HG02943 (cell line): Measurements from ENCODE around the gene CNNM2.
"Not testable (repeated sequence)": the region's sequence is repeated elsewhere in the genome, so short reads cannot be mapped to it uniquely, and the experiment has no call there.

Experiments
- ATAC-seq: cut with Tn5 transposase; IDR thresholded peaks from one replicate; pipeline ENCODE4 v1.9.1; 2021; ENCODE audit warnings: mild to moderate bottlenecking, low read depth, moderate library complexity; ENCODE audit not compliant: unreplicated experiment

Gene CNNM2

DNA sequence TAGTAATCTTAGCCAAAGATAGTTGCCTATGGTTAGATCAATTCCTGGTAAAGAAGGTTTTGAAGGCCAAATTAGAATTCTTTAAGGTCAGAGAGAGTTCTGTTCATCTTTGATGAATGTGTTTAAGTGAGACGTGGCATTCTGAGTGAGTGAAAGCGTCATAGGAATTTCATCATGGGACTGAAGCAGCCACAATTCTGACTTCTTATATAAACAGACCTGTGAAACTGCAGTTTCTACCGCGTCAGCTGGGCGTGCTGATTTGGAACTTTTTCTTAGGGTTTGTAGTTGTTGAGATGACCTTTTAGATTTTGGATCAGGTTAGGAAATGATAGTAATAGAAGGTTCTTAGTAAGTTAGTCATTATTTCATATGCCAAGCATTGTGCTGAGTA, 103.8 kb downstream of the CNNM2 start:
- ATAC-seq: no peak

DNA sequence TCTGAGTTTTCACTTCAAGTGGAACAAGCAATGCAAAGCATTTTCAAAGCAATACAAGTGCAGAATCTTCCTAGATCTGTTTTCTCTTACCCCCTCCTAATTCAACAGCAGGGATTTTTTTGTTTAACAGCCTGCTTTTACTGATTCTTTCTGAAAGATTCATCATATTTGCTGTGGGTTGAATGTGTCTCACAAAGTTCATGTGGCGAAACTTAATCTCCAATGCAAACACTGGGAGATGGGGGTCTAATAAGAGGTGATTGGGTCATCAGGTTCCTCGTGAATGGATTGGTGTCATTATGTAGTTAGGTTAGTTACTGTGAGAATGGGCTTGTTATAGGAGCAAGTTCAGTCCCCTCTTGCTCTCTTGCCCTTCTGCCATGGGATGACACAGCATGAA, 107.6 kb downstream of the CNNM2 start:
- ATAC-seq: no peak

DNA sequence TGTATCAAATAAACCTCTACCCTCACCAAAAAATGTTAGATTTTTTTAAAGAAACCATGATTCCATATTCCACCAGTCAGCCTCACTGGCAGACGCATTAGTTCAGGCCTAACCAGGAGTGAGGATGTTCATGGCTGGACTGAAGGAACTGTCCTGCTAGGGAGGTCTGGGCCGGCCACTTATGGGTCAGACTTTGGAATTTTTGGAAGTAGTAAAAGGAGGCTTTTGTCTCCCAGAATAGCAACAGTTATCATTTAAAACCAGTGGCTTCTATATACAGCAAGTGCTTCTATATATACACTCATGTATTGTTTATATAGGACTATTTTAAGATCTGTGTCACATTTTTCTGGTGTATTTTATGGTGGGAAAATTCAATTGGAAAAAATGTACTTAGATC, 120.5 kb downstream of the CNNM2 start:
- no peak for ATAC-seq

DNA sequence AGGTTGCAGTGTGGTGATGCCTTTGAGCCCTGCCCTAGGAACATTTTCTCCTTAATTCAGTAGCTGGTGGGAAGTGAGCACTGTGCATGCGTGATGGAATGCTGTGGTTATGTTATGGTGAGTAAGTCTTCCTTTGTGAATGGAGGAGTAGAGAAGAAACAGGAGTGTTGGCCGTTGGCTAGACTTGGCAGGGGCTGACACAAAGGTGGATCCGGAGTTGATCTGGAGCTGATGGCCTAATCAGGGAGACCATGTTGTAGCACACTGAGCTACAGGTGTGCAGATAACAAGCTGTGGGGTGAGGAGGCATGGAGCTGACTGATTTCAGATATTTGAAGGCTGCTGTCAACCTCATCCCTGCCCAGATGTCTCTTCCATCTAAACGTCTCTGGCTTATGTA, 122.3 kb downstream of the CNNM2 start:
- no peak for ATAC-seq

DNA sequence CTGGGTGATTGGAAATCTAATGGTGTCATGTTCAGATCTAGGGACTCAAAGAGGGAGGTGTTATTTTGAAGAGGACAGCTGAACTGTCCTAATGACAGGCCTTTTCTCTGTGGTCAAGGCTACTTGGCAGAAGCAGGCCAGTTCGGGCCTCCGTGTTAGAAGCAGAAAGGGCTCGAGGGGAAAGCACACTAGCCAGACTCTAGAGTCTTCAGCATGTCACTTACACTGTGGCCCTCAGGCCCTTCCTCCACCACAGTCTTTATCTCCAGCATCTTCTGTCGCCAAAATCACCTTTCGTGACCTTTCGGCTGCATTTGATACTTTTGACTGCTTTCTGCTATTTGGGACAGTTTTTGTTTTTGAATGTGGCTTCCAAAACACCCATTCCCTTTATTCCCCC, 123.3 kb downstream of the CNNM2 start:
- ATAC-seq: no peak

DNA sequence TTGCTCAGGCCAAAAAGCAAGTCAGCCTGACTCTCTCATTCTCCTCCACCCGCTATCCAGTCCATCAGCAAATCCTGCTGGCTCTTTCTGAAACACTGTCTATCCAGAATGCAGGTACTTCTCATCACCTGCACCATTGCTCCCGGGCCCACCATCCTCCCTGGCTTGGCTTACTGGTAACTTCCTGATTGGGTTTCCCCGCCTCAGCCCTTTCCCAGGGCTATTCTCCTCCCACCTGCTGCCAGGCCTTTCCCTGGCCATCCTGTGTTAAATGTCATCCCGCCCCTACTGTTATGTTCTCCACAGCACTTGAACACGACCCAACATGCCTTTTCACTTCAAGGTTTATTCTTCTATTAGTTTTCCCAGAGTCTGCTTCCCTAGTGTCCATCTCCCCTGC, 124.0 kb downstream of the CNNM2 start:
- no peak for ATAC-seq

DNA sequence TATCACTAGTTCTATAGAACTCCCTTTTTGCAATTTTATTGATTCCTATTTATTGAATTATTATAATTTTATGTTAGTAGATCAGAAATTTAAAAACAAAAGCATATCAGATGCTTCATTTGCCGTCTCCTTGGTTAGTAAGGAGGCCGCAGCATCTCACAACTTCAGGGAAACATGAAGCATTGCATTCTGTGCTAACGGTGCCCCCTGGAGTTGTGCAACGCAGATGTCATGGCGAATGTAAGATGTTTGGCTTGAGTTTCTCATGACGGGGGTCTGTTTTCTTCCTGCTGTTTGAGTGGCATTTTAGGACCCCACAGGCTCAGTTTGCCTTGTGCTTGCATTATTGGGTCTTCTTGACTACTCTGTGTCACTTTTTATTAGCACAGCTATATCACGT, 124.8 kb downstream of the CNNM2 start:
- no peak for ATAC-seq

DNA sequence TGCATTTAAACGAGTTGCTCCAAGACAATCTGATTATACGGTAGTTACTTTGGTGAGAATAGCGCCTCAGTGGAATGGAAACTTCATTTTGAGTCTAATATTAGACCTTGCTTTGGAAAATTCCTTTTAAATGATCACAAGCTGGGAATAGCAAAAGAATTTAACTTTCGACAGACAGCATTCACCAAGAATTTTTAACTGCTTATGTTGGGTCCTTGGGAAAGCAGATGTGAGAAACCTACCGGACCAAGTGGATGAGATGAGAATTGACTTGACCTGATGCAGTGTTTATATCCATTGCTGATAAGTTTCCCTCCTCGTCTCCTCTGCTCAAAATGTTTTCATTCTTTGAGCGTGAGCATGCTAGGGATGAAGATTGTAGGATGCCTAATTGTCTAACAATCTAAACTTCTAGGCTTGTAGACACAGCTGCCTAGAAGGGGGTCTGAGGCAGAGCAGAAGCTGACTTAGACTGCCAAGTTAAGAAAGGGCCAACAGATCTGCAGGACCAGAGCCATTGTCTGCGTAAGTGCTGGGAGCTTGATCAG, 126.9 kb downstream of the CNNM2 start:
- ATAC-seq: no peak

DNA sequence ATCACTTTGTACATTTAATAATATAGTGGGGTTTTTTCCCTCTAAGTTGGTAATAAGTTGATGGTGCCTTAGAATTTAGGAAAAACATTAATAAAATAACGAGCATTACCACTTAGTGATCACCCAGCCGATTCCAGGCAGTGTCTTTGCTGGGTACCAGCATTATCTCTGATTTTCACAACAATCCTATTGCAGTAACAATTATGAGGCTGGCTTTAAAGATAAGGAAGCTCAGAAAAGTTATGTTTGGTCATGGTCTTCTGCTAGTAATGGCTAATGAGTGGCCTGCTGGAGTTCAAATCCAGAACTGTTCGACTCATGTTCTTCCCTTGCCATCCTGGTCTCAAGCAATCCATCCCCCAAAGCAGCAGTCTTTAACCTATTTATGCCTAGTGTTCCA, 127.9 kb downstream of the CNNM2 start:
- no peak for ATAC-seq

DNA sequence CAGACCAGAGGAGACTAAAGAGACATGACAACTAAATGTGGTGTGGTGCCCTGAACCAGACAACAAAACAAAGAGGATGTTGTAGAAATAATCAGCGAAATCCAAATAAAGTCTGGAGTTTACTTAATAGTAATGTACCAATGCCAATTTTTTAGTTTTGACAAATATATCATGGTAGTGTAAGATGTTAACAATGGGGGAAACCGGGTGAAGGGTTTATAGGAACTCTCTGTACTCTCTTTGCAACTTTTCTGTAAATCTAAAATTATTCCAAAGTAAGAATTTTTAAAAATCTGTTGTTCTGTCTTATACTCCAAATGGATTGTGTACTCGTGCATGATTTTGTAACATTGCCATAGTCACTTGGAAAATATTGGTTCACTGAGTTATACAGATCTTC, 129.3 kb downstream of the CNNM2 start:
- ATAC-seq: no peak

DNA sequence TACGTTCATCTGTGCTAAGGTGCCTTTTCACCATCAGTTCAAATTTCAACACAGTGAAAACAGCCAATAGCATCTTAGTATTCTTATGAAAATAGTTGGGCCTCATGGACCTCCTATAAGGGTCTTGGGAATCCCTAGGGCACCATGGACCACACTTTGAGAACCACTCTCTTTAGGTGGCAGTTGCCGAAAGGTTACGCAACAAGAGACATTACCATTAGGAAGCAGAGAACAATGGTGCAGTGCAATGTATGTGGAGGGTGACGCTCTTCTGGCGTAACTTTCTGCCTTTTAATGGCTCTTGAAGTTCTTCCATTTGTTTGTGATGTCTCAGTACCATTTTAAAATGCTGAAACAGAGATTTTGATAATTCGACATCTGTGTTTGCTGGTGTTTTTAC, 131.1 kb downstream of the CNNM2 start:
- no peak for ATAC-seq

DNA sequence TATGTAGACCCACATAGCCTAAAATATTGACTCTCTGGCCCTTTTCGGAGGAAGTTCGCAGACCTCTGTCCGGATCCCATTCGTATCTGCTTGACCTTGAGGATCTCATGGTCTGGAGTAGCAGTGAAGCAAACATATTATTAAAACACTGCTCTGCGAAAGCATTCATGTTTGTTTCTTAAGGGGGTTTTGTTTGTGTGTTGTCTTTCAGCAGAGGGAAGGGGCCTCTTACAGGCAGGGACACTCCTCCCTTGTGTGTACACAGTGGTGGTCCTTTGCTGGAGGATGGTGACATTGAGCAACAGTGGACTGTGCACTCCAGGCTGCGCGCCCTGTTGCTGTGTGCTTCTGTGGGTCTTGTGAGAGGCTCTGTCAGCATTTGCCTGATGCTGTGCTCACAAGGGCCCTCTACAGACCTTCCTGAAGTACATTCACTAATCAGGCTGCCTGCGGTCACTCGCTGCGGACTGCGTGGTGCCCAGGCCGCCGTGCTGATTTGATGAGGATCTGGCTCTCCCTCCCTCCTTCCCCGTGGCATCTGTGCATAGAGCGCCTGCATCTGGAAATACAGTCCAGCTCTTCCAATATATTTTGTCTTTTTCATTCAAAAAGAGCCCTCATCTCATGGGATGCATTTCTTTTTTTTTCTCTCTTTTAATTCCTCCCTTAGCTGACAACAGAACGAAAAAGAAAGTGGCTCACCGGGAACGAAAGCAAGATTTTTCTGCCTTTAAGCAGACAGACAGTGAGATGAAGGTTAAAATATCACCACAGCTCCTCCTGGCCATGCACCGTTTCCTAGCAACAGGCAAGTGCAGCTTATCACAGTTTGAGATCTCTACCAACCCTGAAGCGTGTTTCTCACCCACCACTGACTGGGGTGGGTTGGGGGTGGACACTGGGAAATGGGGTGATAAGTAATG, 135.8 kb downstream of the CNNM2 start:
- peak; percentile 86 for ATAC-seq

DNA sequence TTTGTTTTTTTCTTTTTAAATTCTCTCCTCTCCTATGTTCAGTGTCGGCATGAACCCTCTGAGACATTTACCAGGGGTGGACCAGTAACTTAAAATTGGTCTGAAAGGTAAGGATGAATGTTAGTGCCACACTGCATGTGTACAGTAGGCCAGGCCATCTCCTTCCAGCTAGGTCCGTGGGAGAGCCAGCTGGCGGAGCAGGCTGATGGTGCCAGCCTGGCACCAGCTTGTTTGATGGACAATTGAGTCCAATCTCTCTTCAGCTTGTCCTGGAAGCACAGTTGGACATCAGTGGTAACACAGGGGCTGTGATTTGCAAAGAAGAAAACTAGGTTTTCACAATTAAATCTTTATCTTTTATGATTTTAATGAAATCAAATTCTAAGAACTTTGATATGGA, 136.5 kb downstream of the CNNM2 start:
- no peak for ATAC-seq

DNA sequence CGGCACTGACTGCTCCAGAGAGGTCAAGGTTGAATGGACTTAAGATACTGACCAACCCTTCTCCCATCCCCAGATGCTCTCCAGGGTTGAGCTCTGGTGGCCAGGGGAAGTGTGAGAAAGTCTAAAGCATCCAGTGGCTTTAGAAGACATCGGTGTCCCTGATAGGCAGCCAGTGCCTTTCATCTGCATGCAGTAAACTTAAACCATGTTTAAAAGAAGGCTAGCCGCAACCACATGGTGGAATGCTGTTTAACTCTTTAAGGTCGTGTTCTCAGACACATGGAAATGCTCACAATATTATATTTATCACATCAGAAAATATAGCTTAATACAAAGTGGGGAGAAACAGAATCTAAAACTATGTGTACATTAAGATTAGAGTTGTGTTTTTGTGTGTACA, 137.0 kb downstream of the CNNM2 start:
- no peak for ATAC-seq

DNA sequence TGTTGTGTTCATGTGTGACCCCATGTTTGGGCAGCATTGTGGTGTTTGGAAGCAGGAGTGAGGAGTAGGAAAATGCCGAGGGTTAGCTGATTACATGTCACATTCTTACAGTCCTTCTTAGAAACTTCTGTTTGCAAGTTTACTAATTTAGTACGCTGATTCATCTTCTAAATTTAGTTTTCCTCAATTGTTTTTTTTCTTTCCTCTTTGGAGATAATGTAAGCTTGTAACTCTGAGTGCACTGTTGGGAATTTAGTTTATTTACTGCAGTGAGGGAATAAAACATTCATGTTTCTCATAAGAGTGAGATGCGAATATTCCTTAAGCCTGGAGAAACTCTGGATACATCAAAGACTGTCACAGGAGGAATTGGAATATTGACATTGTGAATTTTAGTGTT, 139.9 kb downstream of the CNNM2 start:
- no peak for ATAC-seq

DNA sequence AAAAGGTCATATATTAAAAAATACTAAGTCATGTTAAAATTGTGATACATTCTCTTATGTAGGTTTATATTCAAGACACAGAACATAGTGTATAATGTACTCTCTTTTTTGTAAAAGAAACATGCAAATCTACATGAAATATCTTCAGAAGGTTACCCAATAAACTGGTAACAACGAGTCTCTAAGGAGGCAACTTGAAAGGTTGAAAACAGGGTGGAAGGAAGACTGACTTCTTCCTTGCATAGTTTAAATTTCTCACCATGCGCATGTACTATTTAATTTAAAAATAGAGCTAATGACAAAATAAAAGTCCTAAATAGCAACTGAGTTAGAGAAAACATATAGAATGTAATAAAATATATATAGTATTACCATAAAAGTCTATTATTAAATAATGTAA, 142.5 kb downstream of the CNNM2 start:
- ATAC-seq: no peak

DNA sequence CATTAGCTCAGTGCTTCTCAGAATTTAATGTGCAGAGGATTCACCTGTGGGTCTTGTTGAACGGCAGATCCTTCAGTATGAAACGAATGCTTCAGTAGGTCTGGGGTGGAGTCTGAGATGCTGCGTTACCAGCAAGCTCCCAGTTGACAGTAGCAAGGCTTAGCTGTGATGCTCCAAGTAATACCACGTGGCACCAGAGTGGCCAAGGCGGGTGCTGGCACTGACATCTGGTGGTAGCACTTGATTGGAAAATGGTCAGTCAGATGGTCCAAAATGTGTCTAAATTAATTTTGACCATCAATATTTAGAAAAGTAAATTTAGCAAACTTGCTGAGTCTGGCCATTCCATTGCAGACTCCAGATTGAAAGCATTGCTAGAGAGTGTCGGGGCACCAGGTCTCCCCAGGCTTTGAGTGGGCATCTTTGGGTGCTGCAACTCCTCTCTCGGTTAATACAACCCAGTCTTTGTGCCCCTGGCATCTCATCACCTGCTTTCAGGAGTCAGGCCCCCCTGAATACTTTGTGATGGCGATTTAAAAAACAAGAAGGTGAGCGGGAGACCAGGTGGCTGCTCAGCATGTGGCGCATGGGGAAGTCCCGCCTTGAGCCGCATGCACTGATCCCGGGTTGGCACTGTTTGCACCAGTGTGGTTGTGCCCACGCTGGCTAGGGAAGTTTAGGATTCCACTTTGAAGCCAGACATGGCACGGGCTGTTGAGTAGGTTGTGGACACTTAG, 144.9 kb downstream of the CNNM2 start:
- ATAC-seq: no peak

DNA sequence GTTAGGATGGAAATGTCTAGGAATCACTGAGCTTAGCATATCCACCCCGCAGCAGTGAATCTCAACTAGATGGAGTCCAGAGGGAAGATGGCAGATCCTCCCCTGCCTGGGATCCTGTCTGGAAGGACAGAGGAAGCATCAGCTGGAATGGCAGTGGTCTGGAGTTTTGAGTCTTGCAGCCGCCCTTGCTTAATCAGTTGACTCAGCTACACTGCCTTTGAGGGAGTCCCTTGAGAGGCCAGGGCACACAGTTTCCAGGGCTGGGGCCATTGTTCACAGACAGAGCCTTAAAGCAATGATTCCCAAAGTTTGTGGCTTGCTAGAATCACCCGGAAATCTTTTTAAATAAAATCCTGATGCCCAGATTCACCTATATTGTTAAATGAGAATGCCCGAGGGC, 146.9 kb downstream of the CNNM2 start:
- ATAC-seq: no peak

DNA sequence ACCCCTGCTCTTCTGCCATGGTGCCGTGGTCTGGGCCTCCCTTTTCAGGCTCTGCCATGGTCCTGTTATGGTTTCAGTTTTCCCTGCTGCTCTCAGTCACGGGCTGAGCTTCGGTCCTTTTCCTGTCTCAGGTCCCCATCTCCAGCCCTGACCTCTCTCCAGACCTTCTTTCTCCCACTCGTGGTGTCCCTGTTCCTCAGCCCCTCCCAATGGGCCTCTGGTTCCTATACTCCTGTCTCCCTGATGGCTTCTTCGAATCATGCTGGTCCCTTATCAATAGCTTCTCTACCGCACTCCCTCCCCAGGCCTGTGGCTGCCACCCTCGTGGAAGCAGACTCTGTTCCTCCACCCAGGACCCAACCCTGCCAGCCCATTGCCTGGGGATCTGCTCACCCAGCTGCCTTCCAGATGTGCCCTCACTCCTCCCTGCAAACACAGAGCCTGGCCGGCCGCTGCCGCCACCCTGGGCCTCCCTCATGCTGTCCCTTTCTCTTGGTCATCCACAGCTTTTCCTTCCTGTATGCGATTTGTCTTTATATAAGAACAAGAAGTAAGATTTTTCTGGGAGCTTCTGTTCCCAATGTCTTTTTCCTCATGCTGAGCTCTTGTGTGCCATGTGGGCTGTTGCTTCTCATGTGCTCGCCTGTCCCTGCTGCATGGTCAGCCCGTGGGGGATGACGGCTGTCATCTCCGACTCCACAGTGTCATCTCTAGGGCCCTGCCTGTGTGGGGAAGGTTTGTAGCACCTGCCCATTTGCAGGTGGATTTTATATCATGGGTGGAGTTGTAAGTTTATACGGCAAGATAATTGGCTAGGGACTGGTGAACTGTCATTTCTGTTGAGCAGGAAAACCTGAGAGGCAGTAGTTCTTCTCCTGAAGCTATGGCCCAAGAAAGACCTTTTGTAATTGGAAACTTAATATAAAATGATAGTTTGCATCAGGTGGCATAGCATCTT, 148.3 kb downstream of the CNNM2 start:
- ATAC-seq: no peak

DNA sequence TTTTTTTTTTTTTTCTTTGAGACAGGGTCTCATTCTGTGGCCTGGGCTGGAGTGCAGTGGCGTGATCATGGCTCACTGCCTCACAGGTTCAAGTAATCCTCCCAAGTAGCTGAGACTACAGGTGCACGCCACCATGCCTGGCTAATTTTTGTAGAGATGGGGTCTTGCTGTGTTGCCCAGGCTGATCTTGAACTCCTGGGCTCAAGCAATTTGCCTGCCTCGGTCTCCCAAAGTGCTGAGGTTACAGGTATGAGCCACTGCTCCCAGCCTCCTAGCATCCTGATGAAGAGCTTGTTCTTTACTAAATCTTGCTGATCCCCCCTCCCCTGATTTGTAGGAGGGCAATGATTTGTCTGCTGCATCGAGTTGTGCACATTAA, 149.0 kb downstream of the CNNM2 start:
- ATAC-seq: not testable (repeated sequence)

DNA sequence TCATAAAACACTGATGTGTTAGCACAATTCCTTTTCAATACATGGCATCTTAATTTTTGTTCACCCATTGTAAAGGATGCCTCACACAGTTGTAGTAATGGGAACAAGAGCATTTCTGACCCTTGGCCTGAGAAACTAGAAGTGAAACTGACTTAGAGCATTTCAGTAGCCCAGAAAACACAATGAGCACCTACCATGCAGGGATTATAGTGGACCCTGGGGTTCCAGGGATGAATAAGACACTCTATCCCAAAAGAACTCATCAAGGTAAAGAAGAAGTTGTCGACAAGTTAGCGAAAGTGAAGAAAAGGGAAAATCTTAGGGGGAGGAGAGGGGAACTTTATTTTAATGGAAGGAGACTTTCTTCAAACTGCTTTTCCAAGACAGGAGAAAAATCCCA, 149.4 kb downstream of the CNNM2 start:
- no peak for ATAC-seq
